ENCODE data around the gene BOC.

Gene BOC

GRCh38 chr3:113223475-113224281, 12.3 kb downstream of the BOC start:
- H3K27ac ChIP-seq (replicated peaks), result no peak overlapping the region

GRCh38 chr3:113225286-113225685, 13.9 kb downstream of the BOC start:
- no peak overlapping the region for H3K4me3 ChIP-seq (replicated peaks; ENCODE audit: insufficient read depth, low read length)
- no peak overlapping the region for H3K27ac ChIP-seq (replicated peaks)
- DNase-seq (ENCODE audit: low read depth in 1 of 2, low spot score in 1 of 2), result no peak
- H3K27me3 ChIP-seq (ENCODE audit: insufficient read depth, poor library complexity, severe bottlenecking), result peaks cover 3% of the 10 kb centered on the region
- TF ChIP-seq POLR2AphosphoS5 (IDR thresholded peaks at IDR 0.05; ENCODE audit: low read depth) (no peak), SPI1 (IDR thresholded peaks at IDR 0.05; ENCODE audit: borderline replicate concordance, low read depth) (no peak), REST (IDR thresholded peaks at IDR 0.05; ENCODE audit: insufficient replicate concordance, low read depth) (no peak), GABPA (IDR thresholded peaks at IDR 0.05; ENCODE audit: low read depth) (no peak), CTCF (IDR thresholded peaks at IDR 0.05; ENCODE audit: insufficient read depth, low read length) (no peak)

More at GRCh38 chr3:113223475-113224281, 12.3 kb downstream of the BOC start:
- TF ChIP-seq REST (IDR thresholded peaks at IDR 0.05; ENCODE audit: insufficient replicate concordance, low read depth), result no peak
- no peak for TF ChIP-seq CTCF (IDR thresholded peaks at IDR 0.05; ENCODE audit: insufficient read depth, low read length)
- peak; percentile 83 for TF ChIP-seq GABPA (IDR thresholded peaks at IDR 0.05; ENCODE audit: low read depth)
- TF ChIP-seq POLR2AphosphoS5 (IDR thresholded peaks at IDR 0.05; ENCODE audit: low read depth), result peak; percentile 43; the same call in 1 of the 2 replicates
- TF ChIP-seq SPI1 (IDR thresholded peaks at IDR 0.05; ENCODE audit: borderline replicate concordance, low read depth), result peak; percentile 54; the same call in 1 of the 2 replicates
- H3K4me3 ChIP-seq (replicated peaks; ENCODE audit: insufficient read depth, low read length), result no peak overlapping the region
- no peaks in the 10 kb centered on the region for H3K27me3 ChIP-seq (ENCODE audit: insufficient read depth, poor library complexity, severe bottlenecking)
- peak; percentile 7 to 57 for DNase-seq (ENCODE audit: low read depth in 1 of 2, low spot score in 1 of 2)

GRCh38 chr3:113226491-113226890, 15.1 kb downstream of the BOC start:
- no peak overlapping the region for H3K27ac ChIP-seq (replicated peaks)
- peaks cover 3% of the 10 kb centered on the region for H3K27me3 ChIP-seq (ENCODE audit: insufficient read depth, poor library complexity, severe bottlenecking)
- TF ChIP-seq SPI1 (IDR thresholded peaks at IDR 0.05; ENCODE audit: borderline replicate concordance, low read depth) (no peak; the same call in 1 of the 2 replicates), GABPA (IDR thresholded peaks at IDR 0.05; ENCODE audit: low read depth) (no peak), POLR2AphosphoS5 (IDR thresholded peaks at IDR 0.05; ENCODE audit: low read depth) (no peak), REST (IDR thresholded peaks at IDR 0.05; ENCODE audit: insufficient replicate concordance, low read depth) (no peak), CTCF (IDR thresholded peaks at IDR 0.05; ENCODE audit: insufficient read depth, low read length) (no peak)
- no peak overlapping the region for H3K4me3 ChIP-seq (replicated peaks; ENCODE audit: insufficient read depth, low read length)
- no peak for DNase-seq (ENCODE audit: low read depth in 1 of 2, low spot score in 1 of 2)

Measured in HL-60 (cell line).